ENCODE results near the gene COA7.

DNA sequence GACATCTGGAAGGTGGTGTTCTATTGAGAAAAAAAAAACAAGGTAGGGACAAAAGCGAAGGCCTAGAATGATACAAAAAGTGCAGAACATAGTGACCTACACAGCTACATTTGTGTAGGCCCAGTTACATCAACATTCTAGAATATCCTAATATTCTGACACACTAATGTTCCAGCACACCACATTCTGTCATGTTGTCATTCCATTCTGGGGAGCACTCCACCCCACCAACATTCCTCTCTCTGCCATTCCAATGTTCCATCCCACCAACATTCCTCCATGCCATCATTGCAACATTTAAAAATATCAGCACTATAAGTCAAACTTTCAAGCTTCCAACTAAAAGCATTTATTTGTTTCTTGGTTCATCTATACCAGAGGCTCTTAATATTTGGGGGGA, 28.5 kb downstream of the COA7 start:
- TF ChIP-seq, protein P1, sequence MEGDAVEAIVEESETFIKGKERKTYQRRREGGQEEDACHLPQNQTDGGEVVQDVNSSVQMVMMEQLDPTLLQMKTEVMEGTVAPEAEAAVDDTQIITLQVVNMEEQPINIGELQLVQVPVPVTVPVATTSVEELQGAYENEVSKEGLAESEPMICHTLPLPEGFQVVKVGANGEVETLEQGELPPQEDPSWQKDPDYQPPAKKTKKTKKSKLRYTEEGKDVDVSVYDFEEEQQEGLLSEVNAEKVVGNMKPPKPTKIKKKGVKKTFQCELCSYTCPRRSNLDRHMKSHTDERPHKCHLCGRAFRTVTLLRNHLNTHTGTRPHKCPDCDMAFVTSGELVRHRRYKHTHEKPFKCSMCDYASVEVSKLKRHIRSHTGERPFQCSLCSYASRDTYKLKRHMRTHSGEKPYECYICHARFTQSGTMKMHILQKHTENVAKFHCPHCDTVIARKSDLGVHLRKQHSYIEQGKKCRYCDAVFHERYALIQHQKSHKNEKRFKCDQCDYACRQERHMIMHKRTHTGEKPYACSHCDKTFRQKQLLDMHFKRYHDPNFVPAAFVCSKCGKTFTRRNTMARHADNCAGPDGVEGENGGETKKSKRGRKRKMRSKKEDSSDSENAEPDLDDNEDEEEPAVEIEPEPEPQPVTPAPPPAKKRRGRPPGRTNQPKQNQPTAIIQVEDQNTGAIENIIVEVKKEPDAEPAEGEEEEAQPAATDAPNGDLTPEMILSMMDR (IDR thresholded peaks at IDR 0.05; ENCODE audit: low read depth, low read length, missing input control) = no peak
- no peak for TF ChIP-seq HNF4G (IDR thresholded peaks at IDR 0.05)
- no peak for TF ChIP-seq NR2F2 (IDR thresholded peaks at IDR 0.05)
- no peak for TF ChIP-seq YY1 (IDR thresholded peaks at IDR 0.05)
- TF ChIP-seq HNF4A (conservative IDR thresholded peaks at IDR 0.05) = no peak
- TF ChIP-seq, protein P2, sequence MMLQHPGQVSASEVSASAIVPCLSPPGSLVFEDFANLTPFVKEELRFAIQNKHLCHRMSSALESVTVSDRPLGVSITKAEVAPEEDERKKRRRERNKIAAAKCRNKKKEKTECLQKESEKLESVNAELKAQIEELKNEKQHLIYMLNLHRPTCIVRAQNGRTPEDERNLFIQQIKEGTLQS (IDR thresholded peaks at IDR 0.05) = no peak
